ENCODE measurements around the gene LTA. TPM values are rescaled to one million over a fixed set of nuclear protein-coding genes. Genes with fewer than 3 reads are reported as not detected.
"Not testable (repeated sequence)": the region's sequence is repeated elsewhere in the genome, so short reads cannot be mapped to it uniquely, and the experiment has no call there.

LTA gene
- total and polyA plus RNA-seq, 7 donors, result 0.05 to 0.10 TPM; not detected in 5

GRCh38 chr6:31587791-31588777 is 16.0 kb downstream of the LTA start:
- DNase-seq (no peak), ATAC-seq (no peak)
- Histone ChIP-seq H3K27me3 (ENCODE audit: insufficient read depth in 3 of 3, low read length in 2 of 3) (no peaks in the 10 kb centered on the region), H3K4me3 (no peak overlapping the region), H3K36me3 (ENCODE audit: insufficient read depth in 1 of 2, low read depth in 1 of 2) (no peaks in the 10 kb centered on the region), H3K9me3 (no peaks in the 10 kb centered on the region), H3K27ac (no peak overlapping the region), H3K4me1 (no peaks in the 10 kb centered on the region)
- WGBS, 3 donors, result 65 to 68% (median 66%) methylated on average over 11 to 12 of the region's 12 CpGs
- intact Hi-C loops (cut with DNase I), result no loop called here
- no peak for TF ChIP-seq CTCF (IDR thresholded peaks at IDR 0.05)

- ATAC-seq (no peak), DNase-seq (no peak)
- no peaks in the 10 kb centered on the region for H3K36me3 ChIP-seq (ENCODE audit: insufficient read depth in 1 of 2, low read depth in 1 of 2)
- no peak overlapping the region for H3K27ac ChIP-seq
- H3K9me3 ChIP-seq, result no peaks in the 10 kb centered on the region
- intact Hi-C loops (cut with DNase I), result no loop called here
- no peak overlapping the region for H3K4me3 ChIP-seq
- H3K27me3 ChIP-seq (ENCODE audit: insufficient read depth in 3 of 3, low read length in 2 of 3), result no peaks in the 10 kb centered on the region
- 32 to 36% (median 35%) methylated on average over 9 of the region's 9 CpGs for WGBS, 3 donors
- no peak for TF ChIP-seq CTCF (IDR thresholded peaks at IDR 0.05)
- no peaks in the 10 kb centered on the region for H3K4me1 ChIP-seq
These were observed 17.0 kb downstream of the LTA start for GRCh38 chr6:31588871-31589650.

GRCh38 chr6:31590691-31591090 is 18.6 kb downstream of the LTA start:
- H3K4me1 ChIP-seq; H3K9me3 ChIP-seq; H3K27me3 ChIP-seq (ENCODE audit: insufficient read depth in 3 of 3, low read length in 2 of 3); H3K4me3 ChIP-seq; H3K36me3 ChIP-seq (ENCODE audit: insufficient read depth in 1 of 2, low read depth in 1 of 2); H3K27ac ChIP-seq; ATAC-seq; DNase-seq; intact Hi-C loops (cut with DNase I): not testable (repeated sequence)
- whole genome bisulfite sequencing, 3 donors, result 77 to 83% (median 82%) methylated on average over 5 of the region's 5 CpGs

GRCh38 chr6:31592396-31592771 is 20.3 kb downstream of the LTA start:
- DNase-seq (no peak), ATAC-seq (no peak)
- 85 to 91% (median 89%) methylated on average over 7 of the region's 7 CpGs for WGBS, 3 donors
- TF ChIP-seq CTCF (IDR thresholded peaks at IDR 0.05), result no peak
- H3K4me3 ChIP-seq, result no peak overlapping the region
- H3K27me3 ChIP-seq (ENCODE audit: insufficient read depth in 3 of 3, low read length in 2 of 3), result no peaks in the 10 kb centered on the region
- H3K4me1 ChIP-seq, result no peaks in the 10 kb centered on the region
- H3K27ac ChIP-seq, result no peak overlapping the region
- intact Hi-C loops (cut with DNase I), result no loop called here
- no peaks in the 10 kb centered on the region for H3K36me3 ChIP-seq (ENCODE audit: insufficient read depth in 1 of 2, low read depth in 1 of 2)
- no peaks in the 10 kb centered on the region for H3K9me3 ChIP-seq

GRCh38 chr6:31597006-31597405 is 24.9 kb downstream of the LTA start:
- no peaks in the 10 kb centered on the region for H3K36me3 ChIP-seq (ENCODE audit: insufficient read depth in 1 of 2, low read depth in 1 of 2)
- H3K27me3 ChIP-seq (ENCODE audit: insufficient read depth in 3 of 3, low read length in 2 of 3), result no peaks in the 10 kb centered on the region
- TF ChIP-seq CTCF (IDR thresholded peaks at IDR 0.05), result peak; percentile 23
- DNase-seq, result no peak
- no peak overlapping the region for H3K4me3 ChIP-seq
- H3K27ac ChIP-seq, result no peak overlapping the region
- WGBS, 3 donors, result 21 to 28% (median 23%) methylated on average over 2 of the region's 2 CpGs
- no peaks in the 10 kb centered on the region for H3K4me1 ChIP-seq
- peak in 2 of 4 donors; percentile 27 to 41 for ATAC-seq
- no peaks in the 10 kb centered on the region for H3K9me3 ChIP-seq
- intact Hi-C loops (cut with DNase I), result loop anchor here (2.0 to 5.0 kb wide), 2 partner anchors 16 to 105 kb away; no protein-coding TSS in a partner anchor

Data from psoas muscle (tissue), 8 donors.